Activated gamma-delta T cell treated with Interleukin-2 at 50 U/mL for 16 hours (primary cell): ENCODE data around the gene PLK5.

ENCODE experiments used
- DNase-seq: peaks from one replicate; pipeline ENCODE4 v3.0.0-alpha.2; 2020

Gene PLK5

GRCh38 chr19:1560286-1560882, 36.5 kb downstream of the PLK5 start:
- no peak for DNase-seq

GRCh38 chr19:1561236-1561842, 37.5 kb downstream of the PLK5 start:
- no peak for DNase-seq

- DNase-seq, result no peak
These were observed 39.4 kb downstream of the PLK5 start for GRCh38 chr19:1563251-1563650.

- DNase-seq, result no peak
These were observed 42.7 kb downstream of the PLK5 start for GRCh38 chr19:1566392-1567115.

GRCh38 chr19:1567116-1567847, 43.4 kb downstream of the PLK5 start:
- DNase-seq, result no peak

- DNase-seq, result no peak
These were observed 44.0 kb downstream of the PLK5 start for GRCh38 chr19:1567848-1568227.

GRCh38 chr19:1568320-1569019, 44.6 kb downstream of the PLK5 start, which contains the start of gene MEX3D:
Gene MEX3D, minus strand, starts transcription at chr19:1568325. Its CDS starts 267 bp downstream, at chr19:1568058.
- peak; percentile 80 for DNase-seq

GRCh38 chr19:1569997-1570396, 46.1 kb downstream of the PLK5 start:
- DNase-seq, result no peak

- no peak for DNase-seq
These were observed 47.0 kb downstream of the PLK5 start for GRCh38 chr19:1570836-1571235.

GRCh38 chr19:1571358-1571757, 47.5 kb downstream of the PLK5 start:
- no peak for DNase-seq

GRCh38 chr19:1572795-1573194, 48.9 kb downstream of the PLK5 start:
- no peak for DNase-seq

GRCh38 chr19:1574354-1575136, 50.7 kb downstream of the PLK5 start:
- no peak for DNase-seq

- no peak for DNase-seq
These were observed 51.7 kb downstream of the PLK5 start for GRCh38 chr19:1575323-1576241.

GRCh38 chr19:1576242-1577089, 52.6 kb downstream of the PLK5 start:
- no peak for DNase-seq

GRCh38 chr19:1577090-1577928, 53.4 kb downstream of the PLK5 start:
- no peak for DNase-seq

- DNase-seq, result no peak
These were observed 54.2 kb downstream of the PLK5 start for GRCh38 chr19:1577929-1578618.

GRCh38 chr19:1579222-1579621, 55.3 kb downstream of the PLK5 start:
- no peak for DNase-seq

GRCh38 chr19:1580382-1580781, 56.5 kb downstream of the PLK5 start:
- DNase-seq, result no peak
